K562 (cell line): ENCODE data around the gene SNX33. TPM values are rescaled to one million over a fixed set of nuclear protein-coding genes. Genes with fewer than 3 reads are reported as not detected.
"Not testable (repeated sequence)": the region's sequence is repeated elsewhere in the genome, so short reads cannot be mapped to it uniquely, and the experiment has no call there.

Source experiments
- ATAC-seq: fragments of 200-7000 bp; cut with Tn5 transposase; 3 replicates; pipeline ENCODE4 v1.9.1; 2020; ENCODE audit warnings: moderate library complexity
- BruUV-seq: library from RNA; stranded (reverse); fragments of 400-500 nt; replicated peaks from 2 replicates; lab custom pipeline; 2021; lab: Mats Ljungman, UMichigan
- CTCF ChIA-PET: fragments of 300-600 bp; formaldehyde crosslinking; extraction: SDS; loops from one replicate; lab custom pipeline; 2021; ENCODE audit warnings: low intra/inter-chr PET ratio; lab: Yijun Ruan, JAX
- POLR2A ChIA-PET: fragments of 300-600, 350-650 bp; sonication (Branson Sonifier 250); formaldehyde crosslinking; extraction: SDS; loops from one replicate; lab custom pipeline; 2021; ENCODE audit warnings: antibody characterized with exemption, inconsistent platforms; lab: Yijun Ruan, JAX
- DNase-seq, 4 experiments: peaks; one replicate each; pipeline versions ENCODE4 v3.0.0 to v3.0.0-alpha.2; 2011 to 2018; ENCODE audit warnings: low spot score in 3 of 4, mixed read lengths in 3 of 4; ENCODE audit errors: extremely low read depth in 1 of 4
- FAIRE-seq: peaks from 2 replicates; lab custom pipeline; 2011; peaks lifted over from hg19 to GRCh38; lab: Jason Lieb, UNC
- H2AFZ ChIP-seq: 2 replicates; pipeline ENCODE4 v1.6.0; 2011; ENCODE audit warnings: low read depth, low read length, control low read depth, inconsistent platforms
- H3K27ac ChIP-seq: fragments of 200-600 bp; 3 replicates; pipeline ENCODE4 v1.8.0; 2011; ENCODE audit warnings: low read depth, mild to moderate bottlenecking, control low read depth, inconsistent platforms, low read length, moderate library complexity, mixed read lengths; ENCODE audit errors: extremely low read depth
- H3K27me3 ChIP-seq, 2 experiments: fragments of 300-600 bp in 1 of 2; 2 replicates in 1 of 2; 3 replicates in 1 of 2; pipeline versions ENCODE4 v1.6.0 to v1.8.0; 2011; ENCODE audit warnings: inconsistent platforms in 2 of 2, low read length in 2 of 2, mild to moderate bottlenecking in 1 of 2, mixed read lengths in 1 of 2, moderate library complexity in 1 of 2; ENCODE audit not compliant: control insufficient read depth in 2 of 2, insufficient read depth in 2 of 2
- H3K36me3 ChIP-seq: fragments of 300-600 bp; 3 replicates; pipeline ENCODE4 v1.8.0; 2011; ENCODE audit warnings: mild to moderate bottlenecking, low read length, inconsistent platforms; ENCODE audit not compliant: control insufficient read depth, insufficient read depth
- H3K4me1 ChIP-seq, 2 experiments: fragments of 200-600 bp in 1 of 2; replicated peaks in 1 of 2; 2 replicates in 1 of 2; 3 replicates in 1 of 2; pipeline versions ENCODE4 v1.5.1 to v1.8.0; 2011; ENCODE audit warnings: inconsistent platforms in 2 of 2, low read length in 2 of 2, mild to moderate bottlenecking in 1 of 2, mixed read lengths in 1 of 2, moderate library complexity in 1 of 2; ENCODE audit not compliant: control insufficient read depth in 2 of 2, insufficient read depth in 2 of 2
- H3K4me2 ChIP-seq: 2 replicates; pipeline ENCODE4 v1.6.1; 2011; ENCODE audit warnings: low read length, control low read depth, inconsistent platforms, mixed read lengths; ENCODE audit not compliant: insufficient read depth
- H3K4me3 ChIP-seq: fragments of 200-600 bp; sonication (generic), shearing (Covaris generic); 2 replicates; pipeline ENCODE4 v1.5.1; 2016; ENCODE audit warnings: control low read depth, inconsistent platforms
- H3K79me2 ChIP-seq: fragments of 200-600 bp; 3 replicates; pipeline ENCODE4 v1.8.0; 2011; ENCODE audit warnings: low read length, inconsistent platforms; ENCODE audit not compliant: control insufficient read depth, insufficient read depth
- H3K9ac ChIP-seq, 2 experiments: 2 replicates each; pipeline versions ENCODE4 v1.6.0 to v1.6.1; 2011; ENCODE audit warnings: low read depth in 2 of 2, low read length in 2 of 2, control low read depth in 1 of 2, inconsistent platforms in 1 of 2, mild to moderate bottlenecking in 1 of 2, mixed read lengths in 1 of 2; ENCODE audit not compliant: insufficient read depth in 1 of 2
- H3K9me1 ChIP-seq: one replicate; pipeline ENCODE4 v1.6.0; 2011; ENCODE audit warnings: inconsistent platforms, mild to moderate bottlenecking, low read length, moderate library complexity; ENCODE audit not compliant: control insufficient read depth, insufficient read depth
- H3K9me3 ChIP-seq: replicated peaks from 2 replicates; pipeline ENCODE4 v1.5.1; 2011; ENCODE audit warnings: low read depth, low read length, inconsistent platforms; ENCODE audit not compliant: control insufficient read depth, insufficient read depth
- H4K20me1 ChIP-seq: replicated peaks from 2 replicates; pipeline ENCODE4 v1.6.1; 2011; ENCODE audit warnings: low read length, inconsistent platforms, mixed read lengths; ENCODE audit not compliant: control insufficient read depth, insufficient read depth
- ADNP ChIP-seq: fragments of 200-800 bp; sonication (Bioruptor generic); IDR thresholded peaks from 2 replicates; pipeline ENCODE4 v1.6.1; 2016; ENCODE audit warnings: missing genetic modification characterization, missing compliant biosample characterization
- ARID1B ChIP-seq: fragments of 450-650 bp; IDR thresholded peaks from 2 replicates; pipeline ENCODE4 v1.6.1; 2016; ENCODE audit warnings: antibody characterized with exemption, mild to moderate bottlenecking, inconsistent platforms
- ARNT ChIP-seq, 2 experiments: fragments of 450-650 bp; IDR thresholded peaks; 2 replicates each; pipeline ENCODE4 v1.6.1; 2016; ENCODE audit warnings: mild to moderate bottlenecking in 1 of 2
- BCOR ChIP-seq: fragments of 450-650 bp; IDR thresholded peaks from 2 replicates; pipeline ENCODE4 v1.6.1; 2016
- CBFA2T2 ChIP-seq: fragments of 450-650 bp; conservative IDR thresholded peaks from 2 replicates; pipeline ENCODE4 v1.6.1; 2017; ENCODE audit warnings: mild to moderate bottlenecking
- CBFA2T3 ChIP-seq: fragments of 450-650 bp; IDR thresholded peaks from 2 replicates; pipeline ENCODE4 v1.6.1; 2017
- CC2D1A ChIP-seq: fragments of 450-650 bp; IDR thresholded peaks from 2 replicates; pipeline ENCODE4 v1.6.1; 2017; ENCODE audit warnings: mild to moderate bottlenecking
- CREB3L1 ChIP-seq: fragments of 450-650 bp; IDR thresholded peaks from 2 replicates; pipeline ENCODE4 v1.6.1; 2014; ENCODE audit warnings: low read depth, mild to moderate bottlenecking, moderate library complexity, borderline replicate concordance
- DPF2 ChIP-seq: fragments of 450-650 bp; IDR thresholded peaks from 2 replicates; pipeline ENCODE4 v1.6.1; 2016
- FOXM1 ChIP-seq, 2 experiments: fragments of 450-650 bp in 1 of 2; sonication (generic) in 1 of 2; formaldehyde crosslinking in 1 of 2; IDR thresholded peaks; 2 replicates each; pipeline versions ENCODE4 v1.6.1 to v1.9.0; 2017 to 2022; ENCODE audit warnings: low read depth in 2 of 2, mild to moderate bottlenecking in 2 of 2, missing genetic modification reagents in 1 of 2, moderate library complexity in 1 of 2
- HDAC1 ChIP-seq, 2 experiments: fragments of 450-650 bp; IDR thresholded peaks; 2 replicates each; pipeline ENCODE4 v1.6.1; 2016 to 2017; ENCODE audit warnings: inconsistent platforms in 1 of 2, mild to moderate bottlenecking in 1 of 2, moderate library complexity in 1 of 2
- HDAC2 ChIP-seq: fragments of 450-650 bp; IDR thresholded peaks from 2 replicates; pipeline ENCODE4 v1.6.1; 2016; ENCODE audit warnings: mild to moderate bottlenecking
- KDM1A ChIP-seq, 2 experiments: fragments of 450-650 bp; IDR thresholded peaks; 2 replicates each; pipeline ENCODE4 v1.6.1; 2016; ENCODE audit warnings: mild to moderate bottlenecking in 2 of 2
- LEF1 ChIP-seq: fragments of 450-650 bp; IDR thresholded peaks from 2 replicates; pipeline ENCODE4 v1.6.1; 2016; ENCODE audit warnings: mild to moderate bottlenecking
- MTA2 ChIP-seq: fragments of 450-650 bp; IDR thresholded peaks from 2 replicates; pipeline ENCODE4 v1.6.1; 2016; ENCODE audit warnings: low read depth
- NCOR1 ChIP-seq: fragments of 450-650 bp; IDR thresholded peaks from 2 replicates; pipeline ENCODE4 v1.6.1; 2016; ENCODE audit warnings: mild to moderate bottlenecking, moderate library complexity
- NR2C1 ChIP-seq, 2 experiments: fragments of 450-650 bp; IDR thresholded peaks; 2 replicates each; pipeline ENCODE4 v1.6.1; 2017; ENCODE audit warnings: mild to moderate bottlenecking in 2 of 2, antibody characterized with exemption in 1 of 2, inconsistent platforms in 1 of 2, missing compliant biosample characterization in 1 of 2, missing genetic modification characterization in 1 of 2
- PHB2 ChIP-seq: fragments of 450-650 bp; IDR thresholded peaks from 2 replicates; pipeline ENCODE4 v1.6.1; 2017; ENCODE audit warnings: low read depth
- RCOR1 ChIP-seq, 2 experiments: IDR thresholded peaks; 2 replicates each; pipeline ENCODE4 v1.6.1; 2012; ENCODE audit warnings: low read depth in 2 of 2, low read length in 2 of 2, borderline replicate concordance in 1 of 2, improper control_type of control experiment in 1 of 2
- SMARCA4 ChIP-seq: fragments of 450-650 bp; IDR thresholded peaks from 2 replicates; pipeline ENCODE4 v1.6.1; 2016
- SMARCE1 ChIP-seq: fragments of 450-650 bp; IDR thresholded peaks from 2 replicates; pipeline ENCODE4 v1.7.1; 2016; ENCODE audit warnings: mild to moderate bottlenecking
- TAL1 ChIP-seq: fragments of 450-650 bp; IDR thresholded peaks from 2 replicates; pipeline ENCODE4 v1.6.1; 2016; ENCODE audit warnings: mild to moderate bottlenecking
- TCF3 ChIP-seq: sonication (generic); formaldehyde crosslinking; IDR thresholded peaks from 2 replicates; pipeline ENCODE4 v1.4.0; 2020; ENCODE audit warnings: mild to moderate bottlenecking, missing genetic modification reagents
- TEAD4 ChIP-seq, 2 experiments: sonication (generic) in 1 of 2; formaldehyde crosslinking in 1 of 2; IDR thresholded peaks; 2 replicates each; pipeline versions ENCODE4 v1.6.1 to v1.8.0; 2012 to 2022; ENCODE audit warnings: borderline replicate concordance in 1 of 2, inconsistent platforms in 1 of 2, low read length in 1 of 2, mild to moderate bottlenecking in 1 of 2, missing genetic modification reagents in 1 of 2
- TRIM24 ChIP-seq, 2 experiments: fragments of 450-650 bp; IDR thresholded peaks; 2 replicates each; pipeline ENCODE4 v1.6.1; 2016
- ZEB2 ChIP-seq: fragments of 450-650 bp; IDR thresholded peaks from 2 replicates; pipeline ENCODE4 v1.6.1; 2016
- WGBS: fragments of 100-300 bp; shearing (Covaris generic); methylation state at CpG from one replicate; pipeline ENCODE4 v1.1.6; 2016; ENCODE audit warnings: low coverage, mixed read lengths; ENCODE audit not compliant: insufficient coverage; ENCODE audit errors: missing lambda C conversion rate; 5-methylcytosine and 5-hydroxymethylcytosine counted together
- in situ Hi-C: fragments of 300-500 bp; cut with MboI; formaldehyde crosslinking; loops from 4 replicates; pipeline ENCODE4 v1.15.0; 2018; ENCODE audit warnings: inconsistent platforms, mixed read lengths
- intact Hi-C: fragments of 100-400 bp; cut with micrococcal nuclease; formaldehyde crosslinking; loops from 2 replicates; pipeline ENCODE4 v1.14.2; 2022
- polyA plus RNA-seq, 8 experiments: library from polyadenylated mRNA; depleted of rRNA in 4 of 8; stranded (reverse) in 5 of 8; unstranded in 3 of 8; fragments of >200 nt; fragmentation: Nextera tagmentation in 2 of 8; fragmentation: Illumina TruSeq in 1 of 8; extraction: Ambion mirVana in 2 of 8; extraction: Trizol in 1 of 8; gene quantifications; 2 replicates each; pipeline versions ENCODE4 v1.2.1 to v1.2.3, GENCODE V29; 2011 to 2014; ENCODE audit warnings: inconsistent platforms in 1 of 8, missing spikeins in 1 of 8
- total RNA-seq, 7 experiments: library from RNA; depleted of rRNA in 6 of 7; stranded (reverse); fragments of >200 nt in 6 of 7; fragmentation: Illumina TruSeq in 2 of 7; extraction: Trizol in 2 of 7; gene quantifications; 2 replicates each; pipeline versions ENCODE4 v1.2.1 to v1.2.3, GENCODE V29; 2011 to 2021; ENCODE audit warnings: low replicate concordance in 1 of 7

Gene SNX33
- total and polyA plus RNA-seq, 9 of the 15 experiments (the other 6 are each of a cell fraction or from before 2014, with no cell fraction given), result 1.4 to 14.1 (median 8.2) TPM

DNA sequence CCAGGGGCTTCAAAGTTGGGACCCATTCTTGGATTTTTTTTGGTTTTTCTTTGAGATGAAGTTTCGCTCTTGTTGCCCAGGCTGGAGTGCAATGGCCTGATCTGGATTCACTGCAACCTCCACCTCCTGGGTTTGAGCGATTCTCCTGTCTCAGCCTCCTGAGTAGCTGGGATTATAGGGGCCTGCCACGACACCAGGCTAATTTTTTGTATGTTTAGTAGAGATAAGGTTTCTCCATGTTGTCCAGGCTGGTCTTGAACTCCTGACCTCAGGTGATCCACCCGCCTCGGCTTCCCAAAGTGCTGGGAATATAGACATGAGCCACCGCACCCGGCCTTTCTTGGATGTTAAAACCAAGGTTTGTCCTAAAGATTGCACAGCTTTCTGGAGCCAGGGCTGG is 13.8 kb upstream of the SNX33 start:
- Histone ChIP-seq H3K27ac (peak overlapping the region; percentile 57; the same call in 2 of the 3 replicates), H3K4me2 (peak overlapping the region; percentile 46), H2AFZ (peak overlapping the region; percentile 49), H3K9ac (peak overlapping the region in 1 of 2 experiments; percentile 75; a peak in 1 of 4 replicates), H3K36me3 (peaks cover 15% of the 10 kb centered on the region), H3K79me2 (peaks cover 36% of the 10 kb centered on the region), H3K4me1 (peaks cover 34 to 41% of the 10 kb centered on the region in 2 experiments)
- WGBS, result 9% methylated on average over 7 of the region's 7 CpGs
- H3K27me3 ChIP-seq; BruUV-seq; intact Hi-C loops; H4K20me1 ChIP-seq; CTCF ChIA-PET; H3K9me3 ChIP-seq; FAIRE-seq; in situ Hi-C loops; H3K4me3 ChIP-seq; H3K9me1 ChIP-seq; TF ChIP-seq NR2C1 (IDR thresholded peaks at IDR 0.05); TEAD4 (CRISPR knock-in tag; IDR thresholded peaks at IDR 0.05; ENCODE audit: borderline replicate concordance); FOXM1 (CRISPR knock-in tag; IDR thresholded peaks at IDR 0.05; ENCODE audit: low read depth): not testable (repeated sequence)
- POLR2A ChIA-PET, result interaction anchor here (0.6 to 1.8 kb wide), 3 partner anchors 14 to 1921 kb away, joined by 3 to 8 read pairs (median 3); partner anchors contain the start of gene SNX33
- peak; percentile 6; the same call in 2 of the 3 replicates for ATAC-seq
- DNase-seq, result peak in 1 of 4 experiments; percentile 62
- TF ChIP-seq BCOR (peak; percentile 57; the same call in 1 of the 2 replicates), TAL1 (peak; percentile 80), CBFA2T2 (peak; percentile 78), ZEB2 (peak; percentile 32; the same call in 1 of the 2 replicates), RCOR1 (IDR thresholded peaks at IDR 0.05; ENCODE audit: borderline replicate concordance in 1 of 2, low read depth in 2 of 2, low read length in 2 of 2) (0 out of 4 replicates have a peak, but pooled peaks of 1 of the 2 experiments have one; percentile 8), SMARCE1 (peak; percentile 57), MTA2 (peak; percentile 63), ARNT (IDR thresholded peaks at IDR 0.05) (peak in 1 of 2 experiments; percentile 48; a peak in 1 of 4 replicates), DPF2 (peak; percentile 76), NR2C1 (tag; IDR thresholded peaks at IDR 0.05) (0 out of 2 replicates have a peak, but pooled peaks have one; percentile 20), ADNP (peak; percentile 71; the same call in 1 of the 2 replicates), CREB3L1 (peak; percentile 59; the same call in 1 of the 2 replicates), CC2D1A (peak; percentile 65; the same call in 1 of the 2 replicates), ARID1B (peak; percentile 86), TRIM24 (IDR thresholded peaks at IDR 0.05) (peak; percentile 39 to 48; a peak in 2 of 4 replicates), TEAD4 (IDR thresholded peaks at IDR 0.05; ENCODE audit: low read length) (peak; percentile 64), FOXM1 (IDR thresholded peaks at IDR 0.05; ENCODE audit: low read depth) (peak; percentile 26; the same call in 1 of the 2 replicates), KDM1A (IDR thresholded peaks at IDR 0.05) (peak; percentile 54 to 66; a peak in 2 of 4 replicates), PHB2 (peak; percentile 64; the same call in 1 of the 2 replicates), HDAC2 (0 out of 2 replicates have a peak, but pooled peaks have one; percentile 25), SMARCA4 (peak; percentile 56), LEF1 (0 out of 2 replicates have a peak, but pooled peaks have one; percentile 29), CBFA2T3 (peak; percentile 89), HDAC1 (IDR thresholded peaks at IDR 0.05) (0 out of 4 replicates have a peak, but pooled peaks of 1 of the 2 experiments have one; percentile 18), NCOR1 (peak; percentile 78), TCF3 (CRISPR knock-in tag) (peak; percentile 57)
